Measurements from ENCODE around the gene UBE4B.
"Not testable (repeated sequence)": the region's sequence is repeated elsewhere in the genome, so short reads cannot be mapped to it uniquely, and the experiment has no call there.

The UBE4B gene

DNA sequence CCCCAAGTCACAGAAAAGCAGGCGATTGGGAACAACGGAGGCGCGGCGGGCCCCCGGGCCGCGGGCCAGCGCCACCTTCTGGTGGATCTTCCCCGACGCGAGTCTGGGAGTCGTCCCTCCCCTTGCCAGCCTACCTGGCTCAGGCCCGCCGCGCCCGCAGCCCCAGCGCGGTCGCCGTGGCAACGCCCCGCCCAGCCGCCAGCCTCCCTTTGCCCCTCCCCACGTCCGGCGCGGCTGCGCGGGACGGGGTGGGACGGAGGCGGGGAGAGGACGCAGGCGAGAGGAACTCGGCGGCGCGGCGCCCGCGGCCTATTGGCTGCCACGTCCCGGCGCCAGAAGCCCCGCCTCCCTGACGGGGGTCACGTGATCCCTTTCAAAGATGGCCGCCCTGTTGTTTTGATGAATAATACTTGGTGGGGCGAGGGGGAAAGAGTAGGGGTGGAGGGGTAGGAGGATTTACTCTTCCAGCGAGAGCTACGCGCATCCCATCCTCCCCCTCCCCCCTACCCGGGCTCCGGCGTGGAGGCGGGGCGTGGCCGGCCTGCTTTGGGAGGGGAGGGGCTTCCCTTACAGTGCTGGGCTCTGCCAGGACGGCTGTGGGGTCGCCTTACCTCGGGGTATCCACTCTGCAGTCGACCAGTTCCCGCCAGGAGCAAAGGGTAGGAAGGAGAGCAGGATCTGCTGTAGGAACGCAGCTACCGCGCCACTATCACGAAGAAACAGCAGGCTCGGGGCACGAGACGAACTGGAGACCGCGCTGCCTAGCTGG lies at the start of gene UBE4B:
Gene UBE4B, plus strand, starts transcription at position 369 of the 769 bp plus-strand sequence. CDS start 713 bp downstream, outside the sequence.
- peak; percentile 99 for DNase-seq (ENCODE audit: low spot score)

DNA sequence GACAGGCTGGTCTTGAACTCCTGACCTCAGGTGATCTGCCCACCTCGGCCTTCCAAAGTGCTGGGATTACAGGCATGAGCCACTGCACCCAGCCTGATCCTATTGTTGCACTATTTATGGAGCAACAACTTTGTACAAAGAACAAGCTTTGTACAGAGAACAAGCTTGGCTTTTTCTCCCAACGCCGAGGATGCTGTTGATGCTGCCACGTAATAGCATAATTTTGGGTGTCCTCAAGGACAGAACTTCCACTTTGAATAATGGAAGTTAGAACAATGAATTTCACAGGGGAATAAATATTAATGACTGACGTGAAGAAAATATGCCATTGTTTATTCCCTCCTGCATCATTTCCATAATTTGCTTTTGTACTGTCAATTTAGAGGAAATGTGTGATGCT lies 48.5 kb upstream of the UBE4B start:
- DNase-seq (ENCODE audit: low spot score) = no peak

DNA sequence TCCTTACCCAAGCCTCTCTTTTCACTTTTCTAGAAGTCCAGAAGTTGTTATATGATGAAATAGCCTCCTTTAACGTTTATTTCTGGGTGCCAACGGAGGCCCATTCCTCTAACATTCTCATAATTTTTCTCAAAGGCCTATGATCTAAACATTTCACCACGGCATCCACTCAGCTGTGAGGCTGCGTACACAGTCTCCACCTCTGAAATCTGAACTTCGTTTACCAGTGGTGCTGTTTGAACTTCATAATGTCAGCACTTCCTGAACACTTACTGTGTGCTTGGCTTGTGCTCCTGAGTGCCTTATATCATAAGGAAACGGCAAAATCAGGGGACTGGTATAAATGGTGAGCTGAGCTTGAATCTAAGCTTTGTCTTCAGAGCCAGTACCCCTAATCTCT lies 47.8 kb upstream of the UBE4B start:
- no peak for DNase-seq (ENCODE audit: low spot score)

DNA sequence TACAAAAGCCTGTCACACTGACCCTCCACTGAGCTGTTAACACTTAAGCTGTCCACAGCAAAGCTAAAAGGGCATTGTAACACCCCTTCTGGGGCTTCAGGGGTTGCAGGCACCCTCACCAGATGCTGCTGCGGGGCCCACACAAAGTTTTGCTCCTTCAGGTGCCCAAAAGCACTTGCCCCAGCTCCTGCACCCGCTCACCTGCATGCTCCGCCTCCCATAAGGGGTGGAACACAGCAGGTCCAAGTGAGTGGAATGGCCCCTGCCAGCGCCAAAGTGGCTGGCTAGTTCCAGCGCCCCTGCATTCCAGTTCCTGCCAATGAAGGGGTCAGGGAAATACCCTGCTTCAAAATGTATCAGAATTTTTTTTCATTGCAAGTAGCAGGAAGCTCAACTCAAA lies 43.0 kb upstream of the UBE4B start:
- DNase-seq (ENCODE audit: low spot score) = no peak

DNA sequence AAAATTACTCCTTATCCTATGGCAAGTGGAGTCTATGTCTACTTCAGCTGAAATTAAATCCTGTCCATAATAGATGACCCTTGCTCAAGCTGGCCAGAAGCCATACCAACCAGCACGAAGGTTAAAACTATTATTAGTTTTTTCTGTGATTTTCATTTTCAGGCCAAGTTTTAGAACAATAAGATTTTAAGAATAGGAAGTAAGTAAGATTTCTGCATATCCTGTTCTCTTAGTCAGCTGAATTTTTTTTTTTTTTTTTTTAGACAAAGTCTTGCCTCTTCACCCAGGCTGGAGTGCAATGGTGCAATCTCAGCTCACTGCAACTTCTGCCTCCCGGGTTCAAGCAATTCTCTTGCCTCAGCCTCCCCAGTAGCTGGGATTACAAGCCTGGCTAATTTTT lies 41.8 kb upstream of the UBE4B start:
- DNase-seq (ENCODE audit: low spot score) = no peak

DNA sequence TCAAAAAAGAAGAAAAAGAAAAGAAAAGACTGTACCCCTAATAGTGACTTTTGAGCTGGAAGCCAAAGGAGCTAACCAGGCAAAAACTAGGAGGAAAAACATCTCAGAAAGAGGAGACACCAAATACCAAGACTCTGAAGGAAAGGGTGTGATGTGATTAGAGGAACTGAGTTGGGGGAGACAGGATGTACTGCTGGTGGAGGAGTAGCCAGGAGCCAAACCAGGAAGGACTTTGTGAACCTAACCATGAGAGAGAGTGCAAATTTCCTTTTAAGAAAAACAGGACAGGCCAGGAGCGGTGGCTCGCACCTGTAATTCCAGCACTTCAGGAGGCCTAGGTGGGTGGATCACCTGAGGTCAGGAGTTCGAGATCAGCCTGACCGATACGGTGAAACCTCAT lies 39.8 kb upstream of the UBE4B start:
- DNase-seq (ENCODE audit: low spot score) = no peak

DNA sequence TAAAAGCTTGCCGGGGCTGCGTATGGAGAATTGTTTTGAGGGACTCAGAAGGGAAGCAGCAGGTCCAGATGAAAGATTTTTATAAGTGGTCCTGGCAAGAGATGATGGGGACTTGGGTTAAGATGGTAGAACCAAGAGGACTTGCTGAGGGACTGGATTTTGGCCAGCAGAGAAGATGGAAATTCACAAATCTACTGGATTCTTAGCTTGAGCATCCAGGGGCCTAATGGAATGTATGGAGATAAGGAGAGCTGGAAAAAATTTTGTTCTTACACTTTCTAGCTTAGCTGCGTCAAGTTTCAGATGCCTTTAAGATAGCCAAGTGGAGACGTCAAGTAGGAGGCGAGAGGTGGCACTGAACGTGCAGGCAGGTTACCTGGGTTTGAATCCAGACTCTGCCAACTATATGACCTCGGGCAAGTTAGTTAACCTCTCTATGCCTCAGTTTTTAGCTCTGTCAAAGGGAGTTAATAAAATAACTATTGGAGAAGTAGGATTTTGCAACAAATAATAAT lies 39.1 kb upstream of the UBE4B start:
- DNase-seq (ENCODE audit: low spot score) = no peak

DNA sequence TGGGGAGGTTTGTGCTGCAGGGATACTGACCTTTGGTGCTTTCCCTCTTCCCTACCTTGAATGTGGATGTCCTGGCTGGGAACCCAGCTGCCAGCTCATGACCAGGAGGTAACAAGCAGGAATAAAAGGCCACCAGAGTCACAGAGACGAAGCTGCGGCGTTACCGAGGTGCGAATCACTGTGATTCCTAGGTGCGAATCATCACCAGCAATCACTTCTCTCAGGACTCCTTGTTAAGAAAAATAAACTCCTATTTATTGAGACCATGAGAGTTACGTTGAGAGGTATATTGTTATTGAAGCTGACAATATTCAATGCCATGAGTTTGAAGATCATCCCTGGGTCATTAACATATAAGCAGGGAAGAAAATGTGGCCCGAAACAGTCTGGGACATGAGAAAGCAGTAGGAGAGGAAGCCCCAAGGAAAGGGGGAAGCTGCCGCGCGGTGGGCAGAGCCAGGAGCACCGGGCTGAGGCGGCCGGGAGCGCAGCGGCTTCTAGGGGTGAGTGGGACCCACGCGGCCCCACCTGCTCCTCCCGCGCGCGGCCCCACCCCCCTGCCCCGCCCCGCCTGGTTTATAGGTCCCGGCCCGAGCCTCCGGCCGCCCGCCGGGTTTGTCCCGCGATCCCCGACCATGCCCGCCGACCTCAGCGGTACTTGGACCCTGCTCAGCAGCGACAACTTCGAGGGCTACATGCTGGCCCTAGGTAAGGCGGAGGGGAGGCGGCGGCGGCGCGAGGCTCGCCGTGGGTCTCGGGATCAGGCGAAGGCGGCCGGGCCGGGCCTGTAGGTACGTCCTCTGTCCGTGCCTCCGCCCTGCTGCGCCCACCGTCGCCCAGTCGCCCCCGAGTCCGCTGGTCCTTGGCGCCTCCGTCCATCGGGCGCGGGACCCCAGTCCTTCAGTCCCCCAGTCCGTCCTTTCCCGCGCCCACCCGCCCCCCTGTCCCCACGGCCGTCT lies 35.9 kb upstream of the UBE4B start, which contains the start of gene RBP7:
Gene RBP7, plus strand, starts transcription at position 605 of the 959 bp plus-strand sequence. Its CDS starts 31 bp downstream, at position 636.
- no peak for DNase-seq (ENCODE audit: low spot score)

DNA sequence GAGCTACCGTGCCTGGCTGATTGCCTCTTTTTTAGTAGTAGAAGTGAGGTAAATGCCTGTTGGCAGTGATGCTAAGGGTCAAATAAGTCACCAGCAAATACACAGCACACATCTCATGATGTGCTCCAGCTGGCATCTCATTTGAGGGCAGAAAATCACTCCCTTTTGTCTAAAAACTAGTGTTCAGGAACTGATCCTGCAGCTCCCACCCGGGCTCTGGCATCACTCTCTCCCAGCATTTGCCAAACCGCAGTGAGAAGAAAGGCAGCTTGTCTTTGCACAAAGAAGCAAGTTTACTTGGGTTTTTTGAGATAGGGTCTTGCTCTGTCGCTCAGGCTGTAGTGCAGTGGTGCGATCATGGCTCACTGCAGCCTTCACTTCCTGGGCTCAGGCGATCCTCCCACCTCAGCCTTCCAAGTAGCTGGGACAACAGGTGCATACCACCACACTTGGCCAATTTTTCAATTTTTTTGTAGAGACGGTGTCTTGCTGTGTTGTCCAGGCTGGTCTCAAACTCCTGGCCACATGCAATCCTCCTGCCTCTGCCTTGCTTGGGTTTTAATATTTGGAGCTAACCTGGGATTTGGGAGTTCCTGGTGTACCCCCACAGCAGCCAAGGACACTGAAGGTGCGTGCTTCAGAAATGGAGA lies 31.6 kb upstream of the UBE4B start:
- no peak for DNase-seq (ENCODE audit: low spot score)

DNA sequence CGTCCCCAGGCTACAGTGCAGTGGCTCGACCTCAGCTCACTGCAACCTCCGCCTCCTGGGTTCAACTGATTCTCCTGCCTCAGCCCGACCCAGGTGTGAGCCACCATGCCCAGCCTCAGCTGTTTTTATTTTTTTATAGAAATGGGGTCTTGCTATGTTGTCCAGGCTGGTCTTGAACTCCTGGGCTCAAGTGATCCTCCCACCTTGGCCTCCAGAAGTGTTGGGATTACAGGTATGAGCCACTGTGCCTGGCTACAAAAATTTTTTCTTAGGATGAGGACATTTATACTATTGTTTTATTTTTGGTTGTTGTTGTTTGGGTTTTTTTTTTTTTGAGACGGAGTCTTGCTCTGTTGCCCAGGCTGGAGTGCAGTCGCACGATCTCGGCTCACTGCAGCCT lies 27.5 kb upstream of the UBE4B start:
- DNase-seq (ENCODE audit: low spot score) = not testable (repeated sequence)

DNA sequence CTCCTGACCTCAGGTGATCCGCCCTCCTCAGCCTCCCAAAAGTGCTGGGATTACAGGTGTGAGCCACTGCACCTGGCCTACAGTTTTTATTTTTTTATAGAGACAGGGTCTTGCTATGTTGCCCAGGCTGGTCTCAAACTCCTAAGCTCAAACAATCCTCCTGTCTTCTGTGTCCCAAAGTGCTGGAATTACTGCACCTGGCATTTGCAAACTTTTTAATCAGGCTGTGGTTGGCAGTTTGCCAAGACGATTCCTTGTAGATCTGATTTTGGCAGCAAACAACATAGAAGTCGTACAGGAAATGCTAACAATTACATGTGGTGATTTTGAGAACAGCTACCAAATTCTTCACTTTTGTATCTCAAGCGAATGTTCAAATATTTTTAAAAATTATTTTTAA lies 25.6 kb upstream of the UBE4B start:
- no peak for DNase-seq (ENCODE audit: low spot score)

DNA sequence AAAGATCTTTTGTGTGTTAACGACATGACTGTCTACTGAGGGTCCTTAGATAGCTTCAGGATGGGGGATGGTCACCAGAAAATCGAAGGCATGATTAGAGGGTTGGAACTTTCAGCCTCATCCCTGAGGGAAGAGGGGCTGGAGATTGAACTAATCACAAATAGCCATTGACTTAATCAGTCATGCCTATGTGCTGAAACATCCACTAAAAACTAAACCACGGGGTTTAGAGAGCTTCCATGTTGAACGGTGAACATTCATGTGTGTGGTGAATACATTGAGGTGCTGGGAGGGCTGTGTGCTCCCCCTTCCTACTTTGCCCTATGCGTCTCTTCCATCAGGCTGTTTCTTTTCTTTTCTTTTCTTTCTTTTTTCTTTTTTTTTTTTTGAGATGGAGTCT lies 18.7 kb upstream of the UBE4B start:
- no peak for DNase-seq (ENCODE audit: low spot score)

DNA sequence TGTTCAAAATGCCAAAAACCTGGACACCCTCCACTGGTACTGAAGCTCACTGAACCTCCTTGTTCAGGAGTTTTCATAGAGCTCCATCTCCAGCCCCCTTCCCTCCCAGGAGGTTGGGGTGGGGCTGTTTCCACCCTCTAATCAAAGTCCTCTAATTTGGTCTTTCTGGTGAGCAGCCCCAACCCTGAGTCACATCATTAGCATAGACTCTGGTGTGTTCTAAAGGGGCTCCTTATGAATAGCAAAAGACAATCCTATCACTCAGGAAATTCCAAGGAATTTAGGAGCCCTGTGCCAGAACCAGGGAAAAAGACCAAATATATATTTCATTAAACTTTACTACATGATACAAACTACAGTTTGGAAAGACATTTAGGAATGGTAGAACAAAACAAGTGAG lies 13.2 kb upstream of the UBE4B start:
- no peak for DNase-seq (ENCODE audit: low spot score)

DNA sequence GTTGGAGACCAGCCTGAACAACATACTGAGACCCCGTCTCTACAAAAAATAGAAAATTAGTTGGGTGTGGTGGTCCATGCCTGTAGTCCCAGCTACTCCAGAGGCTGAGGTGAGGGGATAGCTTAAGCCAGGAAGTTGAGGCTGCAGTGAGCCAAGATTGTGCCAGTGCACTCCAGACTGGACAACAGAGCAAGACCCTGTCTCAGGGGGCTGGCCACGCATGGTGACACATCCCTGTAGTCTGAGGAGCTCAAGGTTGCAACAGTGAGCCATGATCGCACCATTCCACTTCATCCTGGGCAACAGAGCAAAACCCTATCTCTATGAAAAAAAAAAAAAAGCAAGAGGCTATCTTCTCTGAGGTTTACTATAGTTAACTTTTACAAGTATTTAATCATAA lies 12.7 kb upstream of the UBE4B start:
- no peak for DNase-seq (ENCODE audit: low spot score)

DNA sequence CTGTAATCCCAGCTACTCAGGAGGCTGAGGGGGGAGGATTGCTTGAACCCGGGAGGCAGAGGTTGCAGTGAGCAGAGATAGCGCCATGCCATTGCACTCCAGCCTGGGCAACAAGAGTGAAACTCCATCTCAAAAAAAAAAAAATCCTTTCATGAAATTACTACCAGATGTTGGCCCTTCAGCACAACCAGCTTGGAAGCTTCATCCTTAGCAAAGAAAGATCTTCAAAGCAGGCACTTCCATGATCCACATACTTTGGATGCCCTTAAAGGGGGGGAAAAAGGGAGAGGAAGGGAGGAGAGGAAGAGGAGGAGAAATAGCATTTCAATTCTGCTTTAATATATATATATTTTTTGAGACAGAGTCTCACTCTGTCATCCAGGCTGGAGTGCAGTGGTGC lies 12.1 kb upstream of the UBE4B start:
- not testable (repeated sequence) for DNase-seq (ENCODE audit: low spot score)

DNA sequence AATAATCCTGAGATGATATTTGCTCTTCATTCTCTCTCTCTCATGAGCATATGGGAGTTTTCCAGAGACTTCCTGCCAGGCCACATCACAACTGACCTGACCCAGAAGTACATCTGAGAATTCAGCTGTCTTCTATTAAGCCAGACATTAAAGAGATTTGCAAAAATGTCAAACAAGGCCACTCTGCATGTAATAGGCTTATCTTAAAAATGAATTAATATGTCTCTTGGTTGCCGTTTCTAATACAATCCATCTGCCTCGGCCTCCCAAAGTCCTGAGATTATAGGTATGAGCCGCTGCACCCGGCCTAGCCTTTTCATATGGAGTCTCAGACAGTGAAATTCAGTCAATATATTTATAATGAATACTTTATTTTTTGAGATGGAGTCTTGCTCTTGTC lies 10.8 kb upstream of the UBE4B start:
- not testable (repeated sequence) for DNase-seq (ENCODE audit: low spot score)

DNA sequence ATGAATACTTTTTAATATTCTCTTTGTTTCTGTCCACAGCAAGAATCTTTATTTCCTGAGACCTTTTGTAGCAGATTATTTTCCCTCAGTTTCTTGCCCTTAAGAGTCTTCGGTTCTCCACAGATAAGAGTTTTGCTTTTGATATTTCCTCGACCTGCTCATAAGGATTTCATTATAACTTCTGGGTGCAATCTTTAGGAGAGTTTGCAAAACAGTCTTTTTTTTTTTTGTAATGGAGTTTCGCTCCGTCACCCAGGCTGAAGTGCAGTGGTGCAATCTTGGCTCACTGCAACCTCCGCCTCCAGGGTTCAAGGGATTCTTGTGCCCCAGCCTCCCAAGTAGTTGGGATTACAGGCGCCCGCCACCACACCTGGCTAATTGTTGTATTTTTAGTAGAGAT lies 10.1 kb upstream of the UBE4B start:
- no peak for DNase-seq (ENCODE audit: low spot score)

DNA sequence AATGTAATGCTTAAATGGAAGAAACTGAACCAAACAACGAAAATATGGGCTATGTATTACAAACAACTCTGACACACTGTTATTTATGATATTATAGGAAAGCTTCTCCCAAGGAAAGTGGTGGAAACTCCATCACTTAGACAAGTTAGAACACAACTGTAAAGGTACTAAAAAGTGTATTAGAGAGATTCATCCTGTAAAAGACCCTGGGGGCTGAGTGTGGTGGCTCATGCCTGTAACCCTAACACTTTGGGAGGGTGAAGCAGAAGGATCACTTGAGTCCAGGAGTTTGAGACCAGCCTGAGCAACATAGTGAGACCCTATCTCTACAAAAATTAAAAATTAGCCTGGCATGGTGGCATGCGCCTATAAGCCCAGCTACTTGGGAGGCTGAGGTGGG lies 7.4 kb upstream of the UBE4B start:
- no peak for DNase-seq (ENCODE audit: low spot score)

DNA sequence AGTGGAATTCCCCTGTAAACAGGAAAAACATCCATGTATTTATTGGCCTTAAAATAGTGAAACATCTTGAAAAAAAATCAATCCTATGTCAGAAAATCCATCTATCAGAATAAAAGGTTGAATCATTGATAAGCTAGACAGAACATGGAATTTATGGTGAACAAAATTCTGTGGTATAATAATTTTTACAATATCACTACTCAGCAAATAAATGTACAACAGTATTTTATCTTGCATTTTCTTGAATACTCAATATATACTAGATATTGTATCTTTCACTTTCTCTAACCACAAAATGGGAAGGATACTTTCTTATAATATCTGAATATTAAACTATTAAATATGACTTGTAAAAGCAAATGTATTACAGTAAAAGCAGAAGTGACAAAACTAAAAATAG lies 5.7 kb upstream of the UBE4B start:
- DNase-seq (ENCODE audit: low spot score) = no peak

DNA sequence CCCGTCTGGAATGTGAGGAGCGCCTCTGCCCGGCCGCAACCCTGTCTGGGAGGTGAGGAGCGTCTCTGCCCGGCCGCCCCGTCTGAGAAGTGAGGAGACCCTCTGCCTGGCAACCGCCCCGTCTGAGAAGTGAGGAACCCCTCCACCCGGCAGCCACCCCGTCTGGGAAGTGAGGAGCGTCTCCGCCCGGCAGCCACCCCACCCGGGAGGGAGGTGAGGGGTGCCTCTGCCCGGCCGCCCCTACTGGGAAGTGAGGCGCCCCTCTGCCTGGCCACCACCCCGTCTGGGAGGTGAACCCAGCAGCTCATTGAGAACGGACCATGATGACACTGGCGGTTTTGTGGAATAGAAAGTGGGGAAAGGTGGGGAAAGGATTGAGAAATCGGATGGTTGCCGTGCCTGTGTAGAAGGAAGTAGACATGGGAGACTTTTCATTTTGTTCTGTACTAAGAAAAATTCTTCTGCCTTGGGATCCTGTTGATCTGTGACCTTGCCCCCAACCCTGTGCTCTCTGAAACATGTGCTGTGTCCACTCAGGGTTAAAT lies 3.7 kb upstream of the UBE4B start:
- DNase-seq (ENCODE audit: low spot score) = not testable (repeated sequence)

DNA sequence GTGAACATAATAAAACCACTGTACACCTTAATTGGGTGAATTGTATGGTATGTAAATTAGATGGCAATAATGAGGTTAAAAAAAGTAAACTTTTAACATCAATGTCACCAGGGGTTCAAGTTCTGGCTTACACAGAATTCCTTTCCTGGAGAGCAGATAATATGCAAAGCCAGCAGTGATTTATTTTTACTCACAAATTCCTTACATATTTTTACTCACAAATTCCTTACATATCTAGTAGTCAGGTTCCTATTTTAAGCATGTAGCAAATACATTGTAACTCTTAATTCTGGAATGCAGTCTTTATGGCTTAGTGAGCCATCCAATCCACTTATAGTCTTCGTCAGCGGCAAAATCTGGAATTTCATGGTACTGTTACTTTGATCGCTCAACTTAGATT lies 1.3 kb upstream of the UBE4B start:
- no peak for DNase-seq (ENCODE audit: low spot score)

DNA sequence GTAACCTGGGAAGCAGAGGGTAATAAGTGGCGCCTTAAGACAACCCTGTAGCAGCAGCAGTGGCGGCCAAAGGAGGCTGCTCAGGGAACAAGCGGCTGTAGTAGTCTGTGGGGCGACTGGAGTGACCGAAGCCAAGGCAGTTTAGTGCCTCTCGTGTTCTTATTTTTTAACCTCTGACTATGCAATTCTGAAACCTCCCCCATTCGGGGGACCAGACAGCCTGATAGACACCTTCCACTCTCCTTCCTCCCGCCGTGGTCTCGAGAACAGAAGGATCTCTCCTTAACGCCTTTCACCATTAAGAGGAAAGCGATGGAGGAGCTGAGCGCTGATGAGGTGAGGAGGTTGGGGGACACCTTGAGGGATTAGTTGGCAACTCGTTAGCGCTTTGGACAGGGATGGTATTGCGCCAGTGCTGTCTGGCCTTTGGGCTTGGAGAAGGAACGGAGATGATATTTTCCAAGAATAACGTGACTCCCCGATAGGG lies 644 bp downstream of the UBE4B start:
- DNase-seq (ENCODE audit: low spot score) = no peak
